HK-2 (cell line): Measurements from ENCODE around the gene PMS2.
"Not testable (repeated sequence)": the region's sequence is repeated elsewhere in the genome, so short reads cannot be mapped to it uniquely, and the experiment has no call there.

Source experiments
- DNase-seq: peaks from one replicate; pipeline ENCODE4 v3.0.0-alpha.2; 2018; ENCODE audit not compliant: unreplicated experiment

The PMS2 gene

GRCh38 chr7:5924180-5924579, 84.7 kb downstream of the PMS2 start:
- not testable (repeated sequence) for DNase-seq
